Prostate gland (tissue), 2 donors: ENCODE measurements around the gene CD83. TPM values are rescaled to one million over a fixed set of nuclear protein-coding genes. Genes with fewer than 3 reads are reported as not detected.
"Not testable (repeated sequence)": the region's sequence is repeated elsewhere in the genome, so short reads cannot be mapped to it uniquely, and the experiment has no call there.

ENCODE experiments used
- DNase-seq: peaks from one replicate; pipeline ENCODE4 v3.0.0-alpha.2; 2019; ENCODE audit warnings: low spot score
- H3K27ac ChIP-seq, 2 donors: fragments of 200-600 bp; sonication (generic); 2 replicates each; pipeline ENCODE4 v1.5.1; 2017 to 2019
- H3K27me3 ChIP-seq: fragments of 200-600 bp; sonication (generic); replicated peaks from 2 replicates; pipeline ENCODE4 v1.5.1; 2019; ENCODE audit not compliant: insufficient read depth
- H3K36me3 ChIP-seq, 2 donors: fragments of 200-600 bp; sonication (generic); 1 replicate in 1 of 2; 2 replicates in 1 of 2; pipeline versions ENCODE4 v1.5.1 to v1.8.1; 2017 to 2019
- H3K4me1 ChIP-seq: fragments of 200-600 bp; sonication (generic); replicated peaks from 2 replicates; pipeline ENCODE4 v1.5.1; 2019
- H3K4me3 ChIP-seq, 2 donors: fragments of 200-600 bp; sonication (generic); 2 replicates each; pipeline ENCODE4 v1.5.1; 2017 to 2019
- H3K9me3 ChIP-seq: fragments of 200-600 bp; sonication (generic); 2 replicates; pipeline ENCODE4 v1.5.1; 2017
- POLR2A ChIP-seq: fragments of 450-650 bp; IDR thresholded peaks from one replicate; pipeline ENCODE4 v1.6.1; 2016; ENCODE audit warnings: antibody characterized with exemption, mild to moderate bottlenecking
- POLR2AphosphoS5 ChIP-seq: sonication (generic); formaldehyde crosslinking; IDR thresholded peaks from one replicate; pipeline ENCODE4 v1.6.1; 2017; ENCODE audit warnings: antibody characterized with exemption
- WGBS: methylation state at CpG from one replicate; pipeline ENCODE4 v1.1.5; 2018; 5-methylcytosine and 5-hydroxymethylcytosine counted together
- intact Hi-C: fragments of 100-400 bp; cut with DNase I; formaldehyde crosslinking; loops from one replicate; pipeline ENCODE4 v1.14.2; 2022
- total RNA-seq, 2 donors: library from RNA; depleted of rRNA; stranded (reverse); fragments of >200 nt; gene quantifications; one replicate each; pipeline ENCODE4 v1.1.0, GENCODE V29; 2016
- TF ChIP-seq, protein P1 (sequence below), 4 experiments: fragments of 200-600 bp in 2 of 4; fragments of 450-650 bp in 2 of 4; sonication (generic) in 2 of 4; IDR thresholded peaks; 1 replicate in 3 of 4; 2 replicates in 1 of 4; pipeline ENCODE4 v1.5.1; 2016 to 2019; ENCODE audit warnings: antibody characterized with exemption in 4 of 4, mild to moderate bottlenecking in 2 of 4, moderate library complexity in 2 of 4

Gene CD83
- total RNA-seq, 2 donors from 2014 or later, result 5.5 to 5.7 TPM

DNA sequence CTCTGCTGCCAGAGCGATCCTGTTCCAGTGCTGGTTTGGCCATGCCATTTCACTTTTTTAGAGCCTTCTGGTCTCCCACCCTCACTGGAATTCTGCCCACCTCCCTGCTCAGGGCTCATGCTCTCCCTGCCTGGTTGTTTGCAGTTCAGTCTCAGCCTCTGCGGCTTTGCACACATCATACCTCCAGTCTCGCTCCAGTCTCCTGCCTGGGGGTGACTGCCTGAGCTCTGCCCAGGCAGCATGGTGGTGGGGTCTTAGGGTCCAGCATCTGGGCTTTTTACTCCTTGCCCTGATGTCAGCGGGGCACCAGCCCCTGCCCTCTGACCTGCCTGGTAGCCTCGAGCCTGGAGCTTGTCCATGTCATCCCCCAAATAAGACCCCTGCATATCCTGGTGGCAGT, 30.9 kb downstream of the CD83 start:
- H3K27me3 ChIP-seq, result no peaks in the 10 kb centered on the region
- no peak for TF ChIP-seq POLR2AphosphoS5
- TF ChIP-seq POLR2A, result no peak
- TF ChIP-seq, protein P1, sequence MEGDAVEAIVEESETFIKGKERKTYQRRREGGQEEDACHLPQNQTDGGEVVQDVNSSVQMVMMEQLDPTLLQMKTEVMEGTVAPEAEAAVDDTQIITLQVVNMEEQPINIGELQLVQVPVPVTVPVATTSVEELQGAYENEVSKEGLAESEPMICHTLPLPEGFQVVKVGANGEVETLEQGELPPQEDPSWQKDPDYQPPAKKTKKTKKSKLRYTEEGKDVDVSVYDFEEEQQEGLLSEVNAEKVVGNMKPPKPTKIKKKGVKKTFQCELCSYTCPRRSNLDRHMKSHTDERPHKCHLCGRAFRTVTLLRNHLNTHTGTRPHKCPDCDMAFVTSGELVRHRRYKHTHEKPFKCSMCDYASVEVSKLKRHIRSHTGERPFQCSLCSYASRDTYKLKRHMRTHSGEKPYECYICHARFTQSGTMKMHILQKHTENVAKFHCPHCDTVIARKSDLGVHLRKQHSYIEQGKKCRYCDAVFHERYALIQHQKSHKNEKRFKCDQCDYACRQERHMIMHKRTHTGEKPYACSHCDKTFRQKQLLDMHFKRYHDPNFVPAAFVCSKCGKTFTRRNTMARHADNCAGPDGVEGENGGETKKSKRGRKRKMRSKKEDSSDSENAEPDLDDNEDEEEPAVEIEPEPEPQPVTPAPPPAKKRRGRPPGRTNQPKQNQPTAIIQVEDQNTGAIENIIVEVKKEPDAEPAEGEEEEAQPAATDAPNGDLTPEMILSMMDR (IDR thresholded peaks at IDR 0.05), result no peak
- no peaks in the 10 kb centered on the region for H3K36me3 ChIP-seq
- H3K27ac ChIP-seq, result no peak overlapping the region
- intact Hi-C loops, result no loop called here
- no peaks in the 10 kb centered on the region for H3K9me3 ChIP-seq
- no peaks in the 10 kb centered on the region for H3K4me1 ChIP-seq
- H3K4me3 ChIP-seq, result no peak overlapping the region
- 98% methylated on average over 5 of the region's 5 CpGs for WGBS
- no peak for DNase-seq

DNA sequence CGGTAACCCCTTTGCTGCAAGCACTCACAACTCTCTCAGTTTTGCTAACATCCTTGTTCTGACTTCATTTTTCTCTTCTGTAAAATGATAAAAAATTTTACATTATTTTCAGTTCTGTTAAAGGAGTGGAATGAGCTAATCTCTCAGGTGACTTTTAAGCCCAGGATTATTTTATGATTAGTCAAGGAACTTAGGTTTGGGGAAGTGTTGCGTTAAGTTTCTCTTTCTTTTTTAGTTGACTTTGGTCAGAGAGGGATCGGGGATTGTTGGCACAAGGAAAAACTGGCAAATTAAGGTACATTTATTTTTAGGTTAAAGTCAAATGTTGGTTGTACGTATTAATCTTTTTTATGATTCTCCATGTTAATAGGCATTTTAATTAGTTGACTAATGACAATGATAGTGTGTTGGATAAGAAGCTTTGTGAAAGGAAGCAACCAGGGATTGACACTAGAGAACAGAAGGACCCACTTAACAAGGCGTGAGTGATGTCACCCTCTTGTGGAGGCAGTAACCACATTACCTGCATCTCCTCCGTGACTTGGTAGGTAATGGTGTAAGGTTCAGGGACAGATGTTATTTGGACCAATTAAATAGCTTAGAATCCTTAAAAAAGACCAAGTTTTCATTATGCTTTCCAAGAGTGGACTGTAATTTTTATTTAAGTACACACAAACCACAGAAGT, 31.6 kb downstream of the CD83 start:
- DNase-seq, result no peak
- TF ChIP-seq, protein P1 (IDR thresholded peaks at IDR 0.05), result no peak
- TF ChIP-seq POLR2A (no peak), POLR2AphosphoS5 (no peak)
- no peak overlapping the region for H3K27ac ChIP-seq

DNA sequence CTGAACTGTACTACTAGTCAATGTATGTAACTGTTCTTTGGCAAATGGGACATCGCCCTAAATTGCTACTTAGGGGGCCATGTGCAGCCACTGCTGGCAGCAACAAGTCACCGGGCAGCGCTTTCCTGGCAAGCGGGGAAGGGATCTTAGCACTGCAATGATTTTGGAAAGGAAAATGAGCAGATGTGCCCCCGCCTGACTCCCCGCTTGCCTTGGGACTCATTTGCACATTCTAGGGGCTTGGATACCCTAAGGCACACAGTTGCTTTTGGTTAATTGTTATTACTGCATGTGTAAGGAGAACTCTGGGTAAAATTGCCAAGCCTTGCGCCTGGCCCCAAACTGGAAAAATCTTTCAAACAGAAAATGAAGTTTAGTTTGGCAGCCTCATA, 32.2 kb downstream of the CD83 start:
- TF ChIP-seq POLR2A (no peak), POLR2AphosphoS5 (no peak)
- TF ChIP-seq, protein P1 (IDR thresholded peaks at IDR 0.05), result no peak
- Histone ChIP-seq H3K4me3 (no peak overlapping the region), H3K9me3 (no peaks in the 10 kb centered on the region), H3K36me3 (no peaks in the 10 kb centered on the region), H3K4me1 (no peaks in the 10 kb centered on the region), H3K27me3 (no peaks in the 10 kb centered on the region), H3K27ac (no peak overlapping the region)
- DNase-seq, result no peak
- intact Hi-C loops, result no loop called here
- 95% methylated on average over 7 of the region's 7 CpGs for WGBS

More for the DNA sequence above, 31.6 kb downstream of the CD83 start:
- Histone ChIP-seq H3K4me3 (no peak overlapping the region), H3K27me3 (no peaks in the 10 kb centered on the region), H3K9me3 (no peaks in the 10 kb centered on the region), H3K4me1 (no peaks in the 10 kb centered on the region), H3K36me3 (no peaks in the 10 kb centered on the region)
- WGBS, result 63% methylated on average over 6 of the region's 6 CpGs
- intact Hi-C loops, result no loop called here

DNA sequence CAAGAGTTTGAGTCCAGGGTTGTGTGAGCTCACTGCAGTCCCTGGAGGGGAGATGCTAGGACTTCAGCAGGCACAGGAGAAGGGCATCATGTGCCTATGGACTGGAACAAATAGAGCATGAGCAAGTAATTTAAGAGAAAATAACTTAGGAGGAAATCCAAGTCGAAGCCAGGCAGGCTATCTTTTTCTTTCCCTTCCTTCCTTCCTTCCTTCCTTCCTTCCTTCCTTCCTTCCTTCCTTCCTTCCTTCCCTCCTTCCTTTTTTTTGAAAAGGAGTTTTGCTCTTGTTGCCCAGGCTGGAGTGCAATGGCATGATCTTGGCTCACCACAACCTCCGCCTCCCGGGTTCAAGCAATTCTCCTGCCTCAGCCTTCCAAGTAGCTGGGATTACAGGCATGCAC, 33.7 kb downstream of the CD83 start:
- H3K27me3 ChIP-seq, H3K27ac ChIP-seq, H3K9me3 ChIP-seq, intact Hi-C loops, H3K36me3 ChIP-seq, H3K4me1 ChIP-seq, H3K4me3 ChIP-seq, DNase-seq: not testable (repeated sequence)
- WGBS, result 93% methylated on average over 3 of the region's 3 CpGs

DNA sequence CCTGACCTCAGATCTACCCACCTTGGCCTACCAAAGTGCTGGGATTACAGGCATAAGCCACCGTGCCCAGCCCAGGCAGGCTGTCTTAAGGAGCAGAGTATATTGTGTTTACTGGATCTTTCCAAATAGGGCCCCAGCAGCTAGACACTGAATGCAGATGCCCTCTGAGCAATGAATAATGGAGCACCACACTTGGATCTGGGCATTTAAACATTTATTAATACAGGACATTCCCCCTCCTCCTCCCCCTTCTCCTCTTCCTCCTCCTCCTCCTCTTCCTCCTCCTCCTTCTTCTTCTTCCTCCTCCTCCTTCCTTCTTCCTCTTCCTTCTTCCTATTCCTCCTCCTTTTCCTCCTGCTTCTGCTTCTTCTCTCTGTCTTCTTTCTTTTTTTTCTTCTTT, 34.2 kb downstream of the CD83 start:
- no peaks in the 10 kb centered on the region for H3K27me3 ChIP-seq
- no peaks in the 10 kb centered on the region for H3K36me3 ChIP-seq
- 94% methylated on average over 1 of the region's 1 CpG for WGBS
- intact Hi-C loops, result no loop called here
- H3K4me3 ChIP-seq, result no peak overlapping the region
- no peak for DNase-seq
- H3K4me1 ChIP-seq, result no peaks in the 10 kb centered on the region
- no peaks in the 10 kb centered on the region for H3K9me3 ChIP-seq
- TF ChIP-seq POLR2AphosphoS5 (no peak), POLR2A (no peak)
- TF ChIP-seq, protein P1 (IDR thresholded peaks at IDR 0.05), result no peak
- no peak overlapping the region for H3K27ac ChIP-seq
